ENCODE results near the gene TMEM231.
"Not testable (repeated sequence)": the region's sequence is repeated elsewhere in the genome, so short reads cannot be mapped to it uniquely, and the experiment has no call there.

Gene TMEM231, protein sequence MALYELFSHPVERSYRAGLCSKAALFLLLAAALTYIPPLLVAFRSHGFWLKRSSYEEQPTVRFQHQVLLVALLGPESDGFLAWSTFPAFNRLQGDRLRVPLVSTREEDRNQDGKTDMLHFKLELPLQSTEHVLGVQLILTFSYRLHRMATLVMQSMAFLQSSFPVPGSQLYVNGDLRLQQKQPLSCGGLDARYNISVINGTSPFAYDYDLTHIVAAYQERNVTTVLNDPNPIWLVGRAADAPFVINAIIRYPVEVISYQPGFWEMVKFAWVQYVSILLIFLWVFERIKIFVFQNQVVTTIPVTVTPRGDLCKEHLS

DNA sequence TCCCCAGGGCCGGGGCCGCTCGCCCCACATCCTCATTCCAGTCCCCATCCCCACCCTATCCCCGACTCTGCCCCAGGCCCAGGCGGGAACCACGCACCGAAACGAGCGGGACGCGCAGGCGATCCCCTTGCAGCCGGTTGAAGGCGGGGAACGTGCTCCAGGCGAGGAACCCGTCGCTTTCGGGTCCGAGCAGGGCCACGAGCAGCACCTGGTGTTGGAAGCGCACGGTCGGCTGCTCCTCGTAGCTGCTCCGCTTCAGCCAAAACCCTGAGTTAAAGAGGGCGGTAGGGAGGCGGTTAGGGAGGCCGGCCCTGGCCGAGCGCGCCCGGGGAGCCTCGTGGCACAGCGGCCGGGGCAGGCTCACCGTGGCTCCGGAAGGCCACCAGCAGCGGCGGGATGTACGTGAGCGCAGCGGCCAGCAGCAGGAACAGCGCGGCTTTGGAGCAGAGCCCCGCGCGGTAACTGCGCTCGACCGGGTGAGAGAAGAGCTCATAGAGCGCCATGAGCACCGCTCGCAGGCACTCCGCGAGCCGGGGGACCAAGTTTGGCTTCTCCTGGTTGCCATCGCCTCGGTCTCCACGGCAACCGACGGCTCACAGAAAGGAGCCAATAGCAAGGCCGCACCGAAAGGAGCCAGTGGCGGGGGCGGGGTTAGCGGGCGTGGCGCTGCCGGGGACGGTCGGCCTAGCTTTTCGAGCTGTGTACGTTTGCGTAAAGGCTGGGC lies at the start of gene TMEM231:
Gene TMEM231, minus strand, starts transcription at position 546 of the 724 bp plus-strand sequence. Its CDS starts 43 bp downstream, at position 503.
- no peaks in the 10 kb centered on the region for H3K36me3 Mint-ChIP-seq (ENCODE audit: low read depth)
- H3K4me1 Mint-ChIP-seq (ENCODE audit: low read depth): peaks cover 9% of the 10 kb centered on the region
- H3K4me3 Mint-ChIP-seq: peak within 1 kb of the TSS; percentile 93
- H3K9me3 Mint-ChIP-seq: no peaks in the 10 kb centered on the region
- H3K27me3 Mint-ChIP-seq (ENCODE audit: low read depth): peaks cover 29% of the 10 kb centered on the region
- peak; percentile 95 for DNase-seq (ENCODE audit: low spot score)
- H3K27ac Mint-ChIP-seq: peak within 1 kb of the TSS; percentile 85

DNA sequence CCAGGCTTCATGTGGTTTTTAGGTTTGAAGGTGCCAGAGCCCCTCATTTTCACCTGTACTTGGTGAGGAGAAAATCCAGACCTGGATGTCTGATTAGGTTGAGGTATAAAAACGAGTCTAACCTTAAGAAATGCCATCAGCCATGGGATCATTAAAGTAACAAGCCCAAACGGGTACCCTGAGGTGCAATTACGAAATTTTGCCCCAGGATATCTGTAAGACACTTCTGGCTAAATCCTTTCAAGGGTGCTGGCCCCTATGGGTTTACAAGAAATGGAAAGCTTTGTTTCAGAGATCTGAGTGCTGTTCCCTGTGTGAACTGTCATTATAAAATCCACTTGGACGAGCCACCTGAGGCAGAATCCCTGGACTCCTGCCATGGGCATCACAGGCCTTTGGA lies 47.2 kb upstream of the TMEM231 start:
- H3K36me3 Mint-ChIP-seq (ENCODE audit: low read depth): peaks cover 51% of the 10 kb centered on the region

DNA sequence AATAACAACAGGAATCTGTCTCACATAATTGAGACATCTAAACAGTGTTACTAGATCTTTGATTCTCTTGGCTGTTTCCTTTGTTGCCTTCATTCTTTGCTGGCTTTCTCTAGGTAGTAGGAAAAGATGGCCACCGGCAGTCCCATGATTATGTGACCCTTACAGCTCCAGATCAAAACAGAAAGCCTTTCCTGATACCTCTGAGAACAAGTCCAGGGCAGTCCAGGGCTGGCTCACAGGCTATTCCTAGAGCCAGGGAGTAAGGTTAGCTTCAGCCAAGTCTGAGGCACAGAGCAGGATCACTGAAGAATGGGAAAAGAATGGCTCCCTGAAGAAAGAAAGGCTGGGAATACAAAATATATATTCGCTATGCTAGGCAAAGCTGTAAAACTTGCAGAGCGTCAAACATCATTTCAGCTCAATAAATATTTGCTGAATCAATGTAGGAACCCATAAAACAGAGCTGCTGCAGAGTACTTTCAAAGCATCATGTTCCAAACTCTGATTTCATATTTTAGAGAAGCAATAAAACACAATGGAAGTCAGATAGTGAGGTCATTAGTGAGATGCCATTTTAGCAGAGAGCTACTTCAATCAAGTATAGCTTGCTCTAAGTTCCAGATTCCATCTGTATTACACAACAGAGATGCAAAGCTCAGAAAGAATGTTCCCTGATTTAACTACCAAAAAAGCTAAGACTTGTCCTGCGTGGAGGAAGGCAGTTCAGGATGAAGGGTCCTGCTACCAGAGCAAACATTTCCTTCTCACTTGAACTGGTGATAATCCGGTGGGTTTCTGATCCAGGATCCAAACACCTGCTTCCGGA lies 43.6 kb upstream of the TMEM231 start:
- DNase-seq (ENCODE audit: low spot score): no peak
- no peak overlapping the region for H3K27ac Mint-ChIP-seq
- peaks cover 57% of the 10 kb centered on the region for H3K36me3 Mint-ChIP-seq (ENCODE audit: low read depth)
- H3K4me1 Mint-ChIP-seq (ENCODE audit: low read depth): peaks cover 3% of the 10 kb centered on the region
- no peaks in the 10 kb centered on the region for H3K27me3 Mint-ChIP-seq (ENCODE audit: low read depth)
- no peak overlapping the region for H3K4me3 Mint-ChIP-seq
- peaks cover 14% of the 10 kb centered on the region for H3K9me3 Mint-ChIP-seq

More for the DNA sequence above, 47.2 kb upstream of the TMEM231 start:
- no peaks in the 10 kb centered on the region for H3K27me3 Mint-ChIP-seq (ENCODE audit: low read depth)
- no peaks in the 10 kb centered on the region for H3K4me1 Mint-ChIP-seq (ENCODE audit: low read depth)
- no peak for DNase-seq (ENCODE audit: low spot score)
- no peak overlapping the region for H3K27ac Mint-ChIP-seq
- H3K9me3 Mint-ChIP-seq: peaks cover 8% of the 10 kb centered on the region
- no peak overlapping the region for H3K4me3 Mint-ChIP-seq

DNA sequence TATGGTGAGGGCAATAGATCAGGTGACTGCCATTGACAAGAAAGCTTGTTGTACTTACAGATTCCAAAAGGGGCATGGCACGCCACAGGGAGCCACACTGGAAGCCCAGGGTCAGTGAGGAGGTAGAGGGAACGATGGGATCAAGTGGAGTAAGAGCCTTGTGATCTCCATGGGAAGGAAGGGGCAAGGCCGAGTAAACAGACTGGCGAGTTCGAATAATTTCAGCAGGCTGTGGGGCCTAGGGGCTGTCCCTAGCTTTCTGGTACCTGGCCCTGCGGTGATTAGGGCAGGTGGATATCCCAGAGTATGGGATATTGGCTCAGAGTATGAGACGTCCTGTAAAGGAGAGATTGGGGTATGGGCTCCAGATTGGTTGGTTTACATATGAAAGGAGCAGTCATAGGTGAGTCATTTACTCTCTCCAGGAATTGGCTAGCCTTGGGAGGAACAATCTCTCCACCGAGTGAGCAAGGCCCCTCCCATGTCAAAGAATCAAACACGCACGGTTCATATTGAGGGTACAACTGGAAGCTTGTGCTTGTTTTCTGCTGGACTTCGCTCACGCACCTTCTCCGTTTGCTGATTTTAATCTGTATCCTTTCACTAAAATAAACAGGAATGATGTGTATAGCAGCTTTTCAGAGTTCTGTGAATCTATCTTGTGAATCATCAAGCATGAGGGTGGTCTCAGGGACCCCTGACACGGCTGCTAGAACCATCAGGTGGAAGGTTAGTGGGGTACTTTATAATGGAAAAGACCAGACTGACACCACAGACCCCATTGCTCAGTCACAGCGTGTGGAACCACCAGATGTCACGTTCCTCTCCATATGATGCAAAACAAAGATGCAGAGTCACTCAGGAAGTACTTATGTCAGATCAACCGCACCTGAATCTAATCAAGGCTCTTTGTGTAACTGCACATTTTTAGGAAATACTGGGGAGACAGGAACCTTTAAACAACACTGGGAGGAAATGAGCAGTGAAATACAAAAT lies 38.1 kb upstream of the TMEM231 start:
- Mint-ChIP-seq H3K4me1 (ENCODE audit: low read depth) (peaks cover 9% of the 10 kb centered on the region), H3K9me3 (peaks cover 6% of the 10 kb centered on the region), H3K27ac (peak overlapping the region; percentile 45), H3K27me3 (ENCODE audit: low read depth) (no peaks in the 10 kb centered on the region), H3K36me3 (ENCODE audit: low read depth) (peaks cover 18% of the 10 kb centered on the region), H3K4me3 (no peak overlapping the region)
- DNase-seq (ENCODE audit: low spot score): no peak

DNA sequence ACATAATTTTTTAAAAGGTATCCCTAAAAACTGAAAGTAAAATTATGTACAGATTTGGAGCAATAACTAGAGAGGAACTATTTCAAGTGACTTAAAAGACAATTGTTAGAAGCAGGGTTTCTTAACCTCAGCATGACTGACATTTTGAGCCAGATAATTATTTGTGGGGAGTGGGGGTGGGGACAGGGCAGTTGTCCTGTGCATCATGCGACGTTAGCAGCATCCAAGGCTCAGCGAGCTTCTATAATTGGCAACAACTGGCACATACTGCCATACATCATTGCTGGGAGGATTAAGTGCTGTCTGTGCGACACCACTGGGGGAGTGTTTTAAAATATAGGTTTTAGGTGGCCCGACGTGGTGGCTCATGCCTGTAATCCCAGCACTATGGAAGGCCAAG lies 37.3 kb upstream of the TMEM231 start:
- Mint-ChIP-seq H3K27me3 (ENCODE audit: low read depth) (no peaks in the 10 kb centered on the region), H3K4me3 (no peak overlapping the region), H3K4me1 (ENCODE audit: low read depth) (peaks cover 9% of the 10 kb centered on the region), H3K27ac (no peak overlapping the region), H3K9me3 (peaks cover 6% of the 10 kb centered on the region), H3K36me3 (ENCODE audit: low read depth) (peaks cover 17% of the 10 kb centered on the region)
- no peak for DNase-seq (ENCODE audit: low spot score)

DNA sequence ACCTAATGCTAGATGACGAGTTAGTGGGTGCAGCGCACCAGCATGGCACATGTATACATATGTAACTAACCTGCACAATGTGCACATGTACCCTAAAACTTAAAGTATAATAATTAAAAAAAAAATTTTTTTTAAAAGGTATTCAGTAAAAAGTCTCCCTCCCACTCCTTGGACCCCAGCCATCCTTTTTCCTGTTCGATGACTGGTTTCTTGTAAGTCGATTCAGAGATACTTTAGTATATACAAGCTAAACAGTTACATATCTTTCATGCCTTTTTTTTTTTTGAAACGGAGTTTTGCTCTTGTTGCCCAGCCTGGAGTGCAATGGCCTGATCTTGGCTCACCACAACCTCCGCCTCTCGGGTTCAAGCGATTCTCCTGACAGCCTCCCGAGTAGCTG lies 35.9 kb upstream of the TMEM231 start:
- DNase-seq (ENCODE audit: low spot score); H3K4me3 Mint-ChIP-seq; H3K9me3 Mint-ChIP-seq; H3K27ac Mint-ChIP-seq; H3K4me1 Mint-ChIP-seq (ENCODE audit: low read depth); H3K36me3 Mint-ChIP-seq (ENCODE audit: low read depth); H3K27me3 Mint-ChIP-seq (ENCODE audit: low read depth): not testable (repeated sequence)

DNA sequence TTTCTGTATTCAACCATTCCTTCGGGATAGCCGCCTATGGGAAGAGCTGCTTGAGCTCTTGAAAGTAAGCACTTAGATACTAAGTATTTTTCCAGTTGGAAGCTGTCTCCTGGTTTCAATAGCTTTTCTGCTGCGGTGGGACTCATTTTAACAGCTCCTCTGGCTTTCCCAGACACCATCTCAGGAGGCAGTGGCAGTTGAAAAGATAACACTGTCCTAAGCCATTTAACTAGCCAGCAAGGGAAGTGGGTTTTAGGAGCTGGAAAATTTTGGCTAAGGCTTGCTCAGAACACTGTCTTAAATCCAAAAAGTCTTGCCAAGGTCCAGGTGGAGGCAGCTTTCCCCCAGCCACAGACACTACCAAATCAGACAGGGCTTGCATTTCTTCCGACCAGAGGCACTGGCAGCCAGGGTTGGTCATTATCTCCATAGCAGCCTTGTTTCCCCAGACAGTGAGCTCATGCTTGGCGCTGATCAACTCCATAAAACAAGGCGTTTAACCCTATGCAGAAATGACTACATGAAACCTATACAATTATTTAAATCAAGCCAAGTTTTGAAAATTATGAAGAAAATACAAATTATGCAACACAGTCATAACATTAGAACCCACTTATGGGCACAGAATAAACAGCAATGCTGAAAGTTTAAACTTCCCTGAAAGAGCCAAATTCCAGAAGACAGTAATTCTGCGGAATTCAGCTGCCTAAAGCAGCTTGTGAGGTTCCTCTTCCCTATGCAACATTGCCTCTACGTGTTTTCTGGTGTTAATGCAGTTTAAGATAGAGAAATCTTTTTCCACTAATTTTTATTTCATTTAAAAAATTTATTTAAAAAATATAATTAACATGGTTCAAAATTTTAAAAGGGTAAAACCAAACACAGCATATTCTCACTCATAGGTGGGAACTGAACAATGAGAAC lies 35.1 kb upstream of the TMEM231 start:
- Mint-ChIP-seq H3K4me3 (no peak overlapping the region), H3K9me3 (no peaks in the 10 kb centered on the region), H3K27me3 (ENCODE audit: low read depth) (no peaks in the 10 kb centered on the region), H3K36me3 (ENCODE audit: low read depth) (peaks cover 3% of the 10 kb centered on the region), H3K27ac (no peak overlapping the region), H3K4me1 (ENCODE audit: low read depth) (peaks cover 9% of the 10 kb centered on the region)
- no peak for DNase-seq (ENCODE audit: low spot score)

DNA sequence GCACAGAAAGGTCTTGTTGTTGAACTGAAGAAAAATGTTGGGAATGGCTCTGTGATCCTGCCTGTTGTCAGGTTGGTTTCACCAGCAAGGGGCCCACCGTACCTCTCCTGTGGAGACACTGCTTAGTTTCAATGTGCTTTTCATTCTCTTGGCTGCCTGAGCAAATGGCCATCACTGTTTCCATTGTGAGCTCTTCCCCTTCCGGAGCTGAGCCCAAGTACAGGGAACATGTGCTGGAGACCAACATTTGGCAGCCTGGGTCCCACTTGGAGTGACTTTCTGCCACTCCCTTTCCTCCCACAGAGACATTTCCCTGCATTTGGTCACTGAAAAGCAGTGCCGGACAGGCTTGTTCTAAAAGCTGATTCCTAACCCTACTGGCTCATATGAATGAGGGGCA lies 33.3 kb upstream of the TMEM231 start:
- Mint-ChIP-seq H3K36me3 (ENCODE audit: low read depth) (no peaks in the 10 kb centered on the region), H3K27ac (no peak overlapping the region), H3K4me1 (ENCODE audit: low read depth) (peaks cover 2% of the 10 kb centered on the region), H3K4me3 (no peak overlapping the region), H3K27me3 (ENCODE audit: low read depth) (no peaks in the 10 kb centered on the region), H3K9me3 (no peaks in the 10 kb centered on the region)
- DNase-seq (ENCODE audit: low spot score): no peak

DNA sequence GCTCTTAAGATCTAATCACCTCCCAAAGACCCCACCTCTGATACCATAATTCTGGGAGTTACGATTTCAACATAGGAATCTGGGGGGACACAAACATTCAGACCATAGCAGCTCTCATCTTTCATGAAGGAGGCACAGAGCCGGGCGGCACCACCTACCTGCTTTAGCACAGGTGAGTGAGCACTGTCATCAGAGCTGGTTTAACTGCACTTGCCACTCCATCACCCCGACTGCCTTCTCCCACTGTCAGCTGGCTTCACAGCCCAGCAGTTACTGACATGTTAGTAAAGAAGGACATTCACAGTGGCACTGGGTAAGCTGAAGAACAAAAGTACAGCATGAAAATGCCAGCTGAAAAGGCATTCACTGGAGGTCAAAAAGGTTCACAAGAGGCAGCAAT lies 32.7 kb upstream of the TMEM231 start:
- no peak for DNase-seq (ENCODE audit: low spot score)
- H3K9me3 Mint-ChIP-seq: no peaks in the 10 kb centered on the region
- H3K4me3 Mint-ChIP-seq: no peak overlapping the region
- H3K36me3 Mint-ChIP-seq (ENCODE audit: low read depth): no peaks in the 10 kb centered on the region
- no peak overlapping the region for H3K27ac Mint-ChIP-seq
- H3K4me1 Mint-ChIP-seq (ENCODE audit: low read depth): no peaks in the 10 kb centered on the region
- no peaks in the 10 kb centered on the region for H3K27me3 Mint-ChIP-seq (ENCODE audit: low read depth)

DNA sequence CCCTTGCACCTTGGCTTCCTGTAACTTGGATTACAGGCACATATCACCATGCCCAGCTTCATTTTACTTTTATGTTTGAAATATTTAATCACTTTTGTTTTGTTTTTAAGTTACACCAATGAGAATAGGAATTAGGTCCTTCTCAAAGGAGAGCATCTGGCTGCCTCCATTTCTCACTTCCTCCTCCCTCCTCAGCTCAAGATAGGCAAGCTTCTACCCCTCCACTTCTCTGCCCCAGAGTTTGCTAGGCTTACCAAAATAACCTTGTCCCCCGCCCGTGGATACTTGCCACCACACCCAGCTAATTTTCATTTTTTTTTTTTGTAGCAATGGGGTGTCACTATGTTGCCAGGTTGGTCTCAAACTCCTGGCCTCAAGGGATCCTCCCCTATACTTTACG lies 28.1 kb upstream of the TMEM231 start:
- no peak for DNase-seq (ENCODE audit: low spot score)
- no peak overlapping the region for H3K4me3 Mint-ChIP-seq
- H3K27ac Mint-ChIP-seq: no peak overlapping the region
- H3K4me1 Mint-ChIP-seq (ENCODE audit: low read depth): no peaks in the 10 kb centered on the region
- H3K27me3 Mint-ChIP-seq (ENCODE audit: low read depth): no peaks in the 10 kb centered on the region
- peaks cover 6% of the 10 kb centered on the region for H3K36me3 Mint-ChIP-seq (ENCODE audit: low read depth)
- no peaks in the 10 kb centered on the region for H3K9me3 Mint-ChIP-seq

DNA sequence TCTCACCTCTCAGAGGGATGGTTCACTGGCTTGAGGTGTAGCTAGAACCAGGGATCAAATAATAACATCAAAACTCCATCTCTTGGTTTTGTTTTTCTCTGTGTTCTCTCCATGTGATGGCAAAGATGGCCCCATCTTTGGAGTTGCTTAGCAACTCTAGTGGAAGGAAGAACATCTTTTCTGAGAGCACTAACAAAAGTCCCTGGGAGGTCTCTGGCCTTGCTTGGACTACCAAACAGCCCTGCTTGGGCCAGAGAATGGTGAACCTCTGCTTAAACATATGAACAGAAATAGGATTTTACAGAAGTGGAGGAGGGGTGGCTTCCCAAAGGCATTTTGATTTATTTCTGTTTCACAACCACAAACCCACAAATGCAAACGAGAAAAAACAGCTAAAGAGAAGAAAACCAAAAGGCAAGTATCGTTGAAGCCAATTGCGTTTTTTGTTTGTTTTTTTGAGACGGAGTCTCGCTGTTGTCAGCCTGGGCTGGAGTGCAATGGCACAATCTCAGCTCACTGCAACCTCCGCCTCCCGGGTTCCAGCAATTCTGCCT lies 23.3 kb upstream of the TMEM231 start:
- Mint-ChIP-seq H3K4me1 (ENCODE audit: low read depth) (peaks cover 5% of the 10 kb centered on the region), H3K27ac (no peak overlapping the region), H3K9me3 (no peaks in the 10 kb centered on the region), H3K36me3 (ENCODE audit: low read depth) (peaks cover 23% of the 10 kb centered on the region), H3K27me3 (ENCODE audit: low read depth) (no peaks in the 10 kb centered on the region), H3K4me3 (no peak overlapping the region)
- no peak for DNase-seq (ENCODE audit: low spot score)

DNA sequence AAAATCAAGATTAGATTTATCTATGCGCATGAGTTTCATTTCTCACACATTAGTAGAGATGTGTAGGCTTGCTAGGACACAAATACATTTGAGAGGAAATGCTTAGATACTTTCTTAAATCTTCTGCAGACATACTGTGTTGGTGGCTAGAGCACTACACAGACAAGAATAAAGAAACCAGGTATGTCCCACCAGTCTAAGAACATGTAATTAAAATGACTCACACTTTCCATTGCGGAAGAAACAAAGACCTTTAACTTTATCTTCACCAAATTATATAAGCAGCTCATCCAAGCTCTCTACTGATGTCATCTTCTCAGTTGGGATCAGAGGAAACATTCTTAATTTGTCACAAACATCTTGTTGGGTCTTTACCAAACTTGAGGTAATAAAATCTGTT lies 22.7 kb upstream of the TMEM231 start:
- H3K27me3 Mint-ChIP-seq (ENCODE audit: low read depth): no peaks in the 10 kb centered on the region
- no peak overlapping the region for H3K27ac Mint-ChIP-seq
- H3K9me3 Mint-ChIP-seq: no peaks in the 10 kb centered on the region
- H3K4me3 Mint-ChIP-seq: no peak overlapping the region
- H3K4me1 Mint-ChIP-seq (ENCODE audit: low read depth): peaks cover 5% of the 10 kb centered on the region
- no peak for DNase-seq (ENCODE audit: low spot score)
- H3K36me3 Mint-ChIP-seq (ENCODE audit: low read depth): peaks cover 26% of the 10 kb centered on the region
